Cardiac muscle cell (in vitro differentiated cells and primary cell): ENCODE data around the gene IL1RAPL2. TPM values are rescaled to one million over a fixed set of nuclear protein-coding genes. Genes with fewer than 3 reads are reported as not detected.
A peak's percentile ranks its signal among the peaks of the same experiment; 100 is the strongest.

Experiments
- DNase-seq, 2 donors: peaks; one replicate each; pipeline versions ENCODE4 v3.0.0 to v3.0.0-alpha.2; 2010 to 2017; ENCODE audit warnings: low read depth in 1 of 2, low spot score in 1 of 2
- H3K27ac ChIP-seq: fragments of 200-600 bp; sonication (generic); 2 replicates; pipeline ENCODE4 v1.5.1; 2016
- H3K27me3 ChIP-seq: fragments of 200-600 bp; sonication (generic); 2 replicates; pipeline ENCODE4 v1.6.0; 2016; ENCODE audit warnings: control low read depth
- H3K36me3 ChIP-seq: fragments of 200-600 bp; sonication (generic); 2 replicates; pipeline ENCODE4 v1.5.1; 2016; ENCODE audit warnings: control low read depth
- H3K4me1 ChIP-seq: fragments of 200-600 bp; sonication (generic); 2 replicates; pipeline ENCODE4 v1.8.1; 2017; ENCODE audit warnings: low read depth, mild to moderate bottlenecking, mixed run types
- H3K4me3 ChIP-seq: fragments of 200-600 bp; sonication (generic); 2 replicates; pipeline ENCODE4 v1.5.1; 2016; ENCODE audit warnings: mild to moderate bottlenecking
- H3K9me3 ChIP-seq: fragments of 200-600 bp; sonication (generic); 2 replicates; pipeline ENCODE4 v1.5.1; 2017; ENCODE audit warnings: low read depth, mild to moderate bottlenecking, control low read depth
- CTCF ChIP-seq: IDR thresholded peaks from 2 replicates; pipeline ENCODE4 v1.5.1; 2012; ENCODE audit warnings: low read depth, mild to moderate bottlenecking, low read length
- polyA plus RNA-seq: library from polyadenylated mRNA; unstranded; fragments of >200 nt; fragmentation: Nextera tagmentation; extraction: Ambion mirVana; gene quantifications from 2 replicates; pipeline ENCODE4 v1.2.1, GENCODE V29; 2016
- total RNA-seq: library from RNA; depleted of rRNA; stranded (reverse); fragments of >200 nt; gene quantifications from 2 replicates; pipeline ENCODE4 v1.2.3, GENCODE V29; 2016

IL1RAPL2 gene
- total and polyA plus RNA-seq, 2 experiments from 2014 or later, result not detected

DNA sequence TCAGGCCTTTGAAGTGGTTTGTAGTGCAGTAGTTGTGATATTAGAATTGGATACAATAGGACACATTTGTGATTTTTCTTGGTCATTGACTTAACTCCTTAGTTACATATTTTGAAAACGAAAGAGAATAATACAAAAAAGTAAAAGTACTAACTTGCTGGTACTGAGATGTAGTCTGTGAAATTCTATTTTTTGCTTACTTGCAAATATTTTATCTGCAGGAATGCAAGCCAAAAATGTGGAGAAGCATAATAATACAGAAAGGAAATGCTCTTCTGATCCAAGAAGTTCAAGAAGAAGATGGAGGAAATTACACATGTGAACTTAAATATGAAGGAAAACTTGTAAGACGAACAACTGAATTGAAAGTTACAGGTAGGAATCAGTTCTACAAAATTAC, 701.2 kb downstream of the IL1RAPL2 start:
- DNase-seq, result peak in 1 of 2 donors; percentile 2
- Histone ChIP-seq H3K27me3 (no peaks in the 10 kb centered on the region), H3K9me3 (no peaks in the 10 kb centered on the region), H3K36me3 (no peaks in the 10 kb centered on the region), H3K27ac (no peak overlapping the region), H3K4me3 (no peak overlapping the region), H3K4me1 (no peaks in the 10 kb centered on the region)
- TF ChIP-seq CTCF, result no peak

GRCh38 chrX:105269386-105269785, 703.4 kb downstream of the IL1RAPL2 start:
- Histone ChIP-seq H3K36me3 (no peaks in the 10 kb centered on the region), H3K4me3 (no peak overlapping the region), H3K4me1 (no peaks in the 10 kb centered on the region), H3K27me3 (no peaks in the 10 kb centered on the region), H3K27ac (no peak overlapping the region), H3K9me3 (no peaks in the 10 kb centered on the region)
- no peak for TF ChIP-seq CTCF
- DNase-seq, result no peak

DNA sequence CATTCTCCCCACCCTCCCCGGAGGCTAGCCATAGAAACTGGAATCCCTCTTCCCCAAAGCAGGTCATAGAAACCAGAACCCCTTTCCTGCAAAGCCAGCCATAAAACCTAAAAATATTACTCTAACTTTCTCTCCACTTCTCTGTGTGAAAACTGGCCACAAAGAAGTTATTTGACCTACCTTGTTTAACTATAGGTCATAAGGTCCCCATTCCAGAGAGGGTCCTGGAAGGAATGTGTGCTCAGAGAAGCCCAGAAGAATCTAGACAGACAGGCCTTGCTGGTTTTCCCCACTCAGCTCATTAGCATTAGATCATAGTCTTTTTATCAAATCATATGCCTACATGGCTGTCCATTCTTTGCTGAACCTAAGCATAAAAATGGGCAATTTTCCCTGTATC, 707.3 kb downstream of the IL1RAPL2 start:
- no peak for DNase-seq

GRCh38 chrX:105274091-105274490, 708.1 kb downstream of the IL1RAPL2 start:
- Histone ChIP-seq H3K36me3 (no peaks in the 10 kb centered on the region), H3K4me3 (no peak overlapping the region), H3K4me1 (no peaks in the 10 kb centered on the region), H3K27me3 (no peaks in the 10 kb centered on the region), H3K27ac (no peak overlapping the region), H3K9me3 (no peaks in the 10 kb centered on the region)
- no peak for TF ChIP-seq CTCF
- DNase-seq, result no peak

More for the DNA sequence above, 707.3 kb downstream of the IL1RAPL2 start:
- Histone ChIP-seq H3K27me3 (no peaks in the 10 kb centered on the region), H3K4me3 (no peak overlapping the region), H3K4me1 (no peaks in the 10 kb centered on the region), H3K9me3 (no peaks in the 10 kb centered on the region), H3K27ac (no peak overlapping the region), H3K36me3 (no peaks in the 10 kb centered on the region)
- no peak for TF ChIP-seq CTCF

DNA sequence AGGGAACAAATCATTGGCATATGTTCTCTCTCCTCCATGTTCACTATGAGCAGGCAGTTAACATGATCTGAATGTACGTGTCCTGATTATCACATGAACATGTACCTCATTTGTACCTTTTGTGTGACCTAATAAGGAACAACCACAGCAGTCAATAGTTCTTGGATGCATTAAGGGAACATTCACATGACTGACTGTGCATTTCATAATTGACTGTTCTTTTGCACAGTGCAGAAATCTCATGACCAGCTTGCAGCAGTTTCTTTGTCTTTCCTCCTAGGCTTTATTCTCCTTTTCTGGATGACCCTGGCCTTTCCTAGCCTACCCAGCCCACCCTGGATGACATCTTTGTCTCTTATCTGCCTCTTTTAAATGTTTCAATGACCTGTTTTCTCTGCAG, 711.1 kb downstream of the IL1RAPL2 start:
- Histone ChIP-seq H3K36me3 (no peaks in the 10 kb centered on the region), H3K27me3 (no peaks in the 10 kb centered on the region), H3K9me3 (no peaks in the 10 kb centered on the region), H3K4me3 (no peak overlapping the region), H3K4me1 (no peaks in the 10 kb centered on the region), H3K27ac (no peak overlapping the region)
- no peak for DNase-seq
- TF ChIP-seq CTCF, result no peak

DNA sequence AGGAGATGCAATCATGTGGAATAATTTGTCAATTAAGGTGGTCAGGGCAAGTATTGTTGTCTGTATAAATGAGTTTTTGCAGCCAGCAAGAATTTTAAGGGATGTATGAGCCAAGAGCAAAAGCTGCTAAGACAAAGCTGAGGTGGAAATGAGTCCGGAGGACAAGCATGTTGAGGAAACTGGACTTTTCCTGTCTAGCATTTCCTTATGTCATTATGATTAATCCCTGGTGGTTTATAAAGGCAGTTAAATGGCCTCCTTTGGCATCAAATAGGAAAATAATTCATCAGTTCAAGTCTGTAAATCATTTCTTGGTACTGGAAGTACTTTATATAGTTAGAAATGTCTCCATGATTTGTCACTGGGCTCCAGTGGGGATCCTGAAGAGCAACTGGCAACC, 716.1 kb downstream of the IL1RAPL2 start:
- DNase-seq, result no peak
- Histone ChIP-seq H3K4me1 (no peaks in the 10 kb centered on the region), H3K4me3 (no peak overlapping the region), H3K27me3 (no peaks in the 10 kb centered on the region), H3K36me3 (no peaks in the 10 kb centered on the region), H3K27ac (no peak overlapping the region), H3K9me3 (no peaks in the 10 kb centered on the region)
- no peak for TF ChIP-seq CTCF
